Measurements from ENCODE around the gene PRDM9. TPM values are rescaled to one million over a fixed set of nuclear protein-coding genes. Genes with fewer than 3 reads are reported as not detected.
A peak's percentile ranks its signal among the peaks of the same experiment; 100 is the strongest.
"Not testable (repeated sequence)": the region's sequence is repeated elsewhere in the genome, so short reads cannot be mapped to it uniquely, and the experiment has no call there.

PRDM9 gene
- total RNA-seq, 1 experiment from 2014 or later = not detected

DNA sequence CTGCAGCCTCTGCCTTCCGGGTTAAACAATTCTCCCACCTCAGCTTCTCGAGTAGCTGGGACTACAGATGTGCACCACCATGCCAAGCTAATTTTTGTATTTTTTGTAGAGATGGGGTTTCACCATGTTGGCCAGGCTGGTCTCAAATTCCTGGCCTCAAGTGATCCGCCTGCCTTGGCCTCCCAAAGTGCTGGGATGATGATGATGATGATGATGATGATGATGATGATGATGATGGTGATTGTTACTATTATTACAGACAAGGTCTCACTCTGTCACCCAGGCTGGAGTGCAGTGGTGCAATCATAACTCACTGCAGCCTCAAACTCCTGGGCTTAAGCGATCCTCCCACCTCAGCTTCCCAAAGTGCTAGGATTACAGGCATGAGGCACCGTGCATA, 3.0 kb downstream of the PRDM9 start:
- H3K9ac ChIP-seq (ENCODE audit: low read length); H3K4me3 ChIP-seq (ENCODE audit: low read length); H3K79me2 ChIP-seq (ENCODE audit: low read length); H3K27me3 ChIP-seq (ENCODE audit: low read length); H3K9me3 ChIP-seq (ENCODE audit: low read length); DNase-seq; H3K36me3 ChIP-seq (ENCODE audit: insufficient read depth, low read length); H2AFZ ChIP-seq (ENCODE audit: low read length); H3K4me2 ChIP-seq (ENCODE audit: low read depth, low read length, poor library complexity, severe bottlenecking); H3K27ac ChIP-seq (ENCODE audit: low read length); H3K9me2 ChIP-seq (replicated peaks; ENCODE audit: insufficient read depth, low read length); H4K20me1 ChIP-seq (ENCODE audit: insufficient read depth, low read depth, low read length); H3K4me1 ChIP-seq (ENCODE audit: low read length): not testable (repeated sequence)

DNA sequence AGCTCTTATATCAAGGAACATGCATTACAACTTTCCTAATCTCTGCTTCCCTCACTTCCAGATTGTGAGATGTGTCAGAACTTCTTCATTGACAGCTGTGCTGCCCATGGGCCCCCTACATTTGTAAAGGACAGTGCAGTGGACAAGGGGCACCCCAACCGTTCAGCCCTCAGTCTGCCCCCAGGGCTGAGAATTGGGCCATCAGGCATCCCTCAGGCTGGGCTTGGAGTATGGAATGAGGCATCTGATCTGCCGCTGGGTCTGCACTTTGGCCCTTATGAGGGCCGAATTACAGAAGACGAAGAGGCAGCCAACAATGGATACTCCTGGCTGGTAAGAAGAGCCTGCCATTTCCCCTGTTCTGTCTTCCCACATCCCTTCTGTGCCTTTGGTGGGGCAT, 15.1 kb downstream of the PRDM9 start:
- Histone ChIP-seq H3K9ac (ENCODE audit: low read length) (no peak overlapping the region), H3K36me3 (ENCODE audit: insufficient read depth, low read length) (no peaks in the 10 kb centered on the region), H3K27me3 (ENCODE audit: low read length) (no peaks in the 10 kb centered on the region), H4K20me1 (ENCODE audit: insufficient read depth, low read depth, low read length) (no peaks in the 10 kb centered on the region), H3K9me3 (ENCODE audit: low read length) (no peaks in the 10 kb centered on the region), H3K9me2 (replicated peaks; ENCODE audit: insufficient read depth, low read length) (no peaks in the 10 kb centered on the region), H3K4me2 (ENCODE audit: low read depth, low read length, poor library complexity, severe bottlenecking) (no peak overlapping the region), H3K27ac (ENCODE audit: low read length) (no peak overlapping the region), H2AFZ (ENCODE audit: low read length) (no peak overlapping the region), H3K4me1 (ENCODE audit: low read length) (no peaks in the 10 kb centered on the region), H3K4me3 (ENCODE audit: low read length) (no peak overlapping the region), H3K79me2 (ENCODE audit: low read length) (no peaks in the 10 kb centered on the region)
- DNase-seq = no peak

GRCh38 chr5:23523031-23523430, 15.6 kb downstream of the PRDM9 start:
- no peaks in the 10 kb centered on the region for H3K4me1 ChIP-seq (ENCODE audit: low read length)
- no peaks in the 10 kb centered on the region for H3K79me2 ChIP-seq (ENCODE audit: low read length)
- H3K27me3 ChIP-seq (ENCODE audit: low read length) = no peaks in the 10 kb centered on the region
- no peaks in the 10 kb centered on the region for H3K9me2 ChIP-seq (replicated peaks; ENCODE audit: insufficient read depth, low read length)
- no peak overlapping the region for H3K4me2 ChIP-seq (ENCODE audit: low read depth, low read length, poor library complexity, severe bottlenecking)
- H4K20me1 ChIP-seq (ENCODE audit: insufficient read depth, low read depth, low read length) = no peaks in the 10 kb centered on the region
- DNase-seq = no peak
- H3K9ac ChIP-seq (ENCODE audit: low read length) = no peak overlapping the region
- H3K27ac ChIP-seq (ENCODE audit: low read length) = no peak overlapping the region
- H3K9me3 ChIP-seq (ENCODE audit: low read length) = 0 out of 2 replicates have a peak, but pooled peaks cover 2% of the 10 kb centered on the region
- H3K4me3 ChIP-seq (ENCODE audit: low read length) = no peak overlapping the region
- H3K36me3 ChIP-seq (ENCODE audit: insufficient read depth, low read length) = no peaks in the 10 kb centered on the region
- H2AFZ ChIP-seq (ENCODE audit: low read length) = no peak overlapping the region

DNA sequence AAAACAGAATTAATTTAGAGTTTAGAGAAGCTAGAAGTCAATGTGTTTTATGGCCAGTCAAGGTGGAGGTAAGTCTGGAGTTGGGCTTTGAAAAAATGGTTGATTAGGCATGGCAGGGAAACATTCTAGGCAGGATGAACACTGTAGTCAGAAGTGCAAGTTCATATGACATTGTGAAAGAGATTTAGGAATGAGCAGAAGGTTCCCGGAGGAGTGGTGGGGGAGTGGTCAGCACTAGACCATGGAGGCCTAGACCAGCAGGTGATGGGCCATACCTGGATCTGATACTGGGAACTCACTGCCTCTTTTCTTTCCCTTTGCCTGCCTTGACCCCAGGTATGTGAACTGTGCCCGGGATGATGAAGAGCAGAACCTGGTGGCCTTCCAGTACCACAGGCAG, 16.6 kb downstream of the PRDM9 start:
- H3K9ac ChIP-seq (ENCODE audit: low read length) = no peak overlapping the region
- no peak overlapping the region for H2AFZ ChIP-seq (ENCODE audit: low read length)
- 0 out of 2 replicates have a peak, but pooled peaks cover 3% of the 10 kb centered on the region for H3K9me3 ChIP-seq (ENCODE audit: low read length)

GRCh38 chr5:23525751-23526150, 18.3 kb downstream of the PRDM9 start:
- Histone ChIP-seq H3K27me3 (ENCODE audit: low read length) (no peaks in the 10 kb centered on the region), H2AFZ (ENCODE audit: low read length) (no peak overlapping the region), H3K9me2 (replicated peaks; ENCODE audit: insufficient read depth, low read length) (no peaks in the 10 kb centered on the region), H4K20me1 (ENCODE audit: insufficient read depth, low read depth, low read length) (no peaks in the 10 kb centered on the region), H3K9me3 (ENCODE audit: low read length) (peaks cover 3% of the 10 kb centered on the region; the same call in 1 of the 2 replicates), H3K9ac (ENCODE audit: low read length) (no peak overlapping the region), H3K4me2 (ENCODE audit: low read depth, low read length, poor library complexity, severe bottlenecking) (no peak overlapping the region), H3K27ac (ENCODE audit: low read length) (no peak overlapping the region), H3K4me1 (ENCODE audit: low read length) (no peaks in the 10 kb centered on the region), H3K4me3 (ENCODE audit: low read length) (no peak overlapping the region), H3K79me2 (ENCODE audit: low read length) (no peaks in the 10 kb centered on the region), H3K36me3 (ENCODE audit: insufficient read depth, low read length) (no peaks in the 10 kb centered on the region)
- no peak for DNase-seq

More for the DNA sequence above, 16.6 kb downstream of the PRDM9 start:
- H3K9me2 ChIP-seq (replicated peaks; ENCODE audit: insufficient read depth, low read length) = no peaks in the 10 kb centered on the region
- H3K79me2 ChIP-seq (ENCODE audit: low read length) = no peaks in the 10 kb centered on the region
- no peaks in the 10 kb centered on the region for H3K36me3 ChIP-seq (ENCODE audit: insufficient read depth, low read length)
- DNase-seq = no peak
- no peak overlapping the region for H3K4me2 ChIP-seq (ENCODE audit: low read depth, low read length, poor library complexity, severe bottlenecking)
- H3K4me1 ChIP-seq (ENCODE audit: low read length) = no peaks in the 10 kb centered on the region
- H3K27me3 ChIP-seq (ENCODE audit: low read length) = no peaks in the 10 kb centered on the region
- H3K27ac ChIP-seq (ENCODE audit: low read length) = no peak overlapping the region
- H4K20me1 ChIP-seq (ENCODE audit: insufficient read depth, low read depth, low read length) = no peaks in the 10 kb centered on the region
- no peak overlapping the region for H3K4me3 ChIP-seq (ENCODE audit: low read length)

DNA sequence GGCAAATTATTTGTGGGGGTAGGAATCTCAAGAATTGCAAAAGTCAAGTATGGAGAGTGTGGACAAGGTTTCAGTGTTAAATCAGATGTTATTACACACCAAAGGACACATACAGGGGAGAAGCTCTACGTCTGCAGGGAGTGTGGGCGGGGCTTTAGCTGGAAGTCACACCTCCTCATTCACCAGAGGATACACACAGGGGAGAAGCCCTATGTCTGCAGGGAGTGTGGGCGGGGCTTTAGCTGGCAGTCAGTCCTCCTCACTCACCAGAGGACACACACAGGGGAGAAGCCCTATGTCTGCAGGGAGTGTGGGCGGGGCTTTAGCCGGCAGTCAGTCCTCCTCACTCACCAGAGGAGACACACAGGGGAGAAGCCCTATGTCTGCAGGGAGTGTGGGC, 19.2 kb downstream of the PRDM9 start:
- H3K9me2 ChIP-seq (replicated peaks; ENCODE audit: insufficient read depth, low read length); H3K27me3 ChIP-seq (ENCODE audit: low read length); H3K79me2 ChIP-seq (ENCODE audit: low read length); H3K4me2 ChIP-seq (ENCODE audit: low read depth, low read length, poor library complexity, severe bottlenecking); H3K9ac ChIP-seq (ENCODE audit: low read length); H3K4me3 ChIP-seq (ENCODE audit: low read length); H4K20me1 ChIP-seq (ENCODE audit: insufficient read depth, low read depth, low read length); H3K4me1 ChIP-seq (ENCODE audit: low read length); H3K36me3 ChIP-seq (ENCODE audit: insufficient read depth, low read length); H3K27ac ChIP-seq (ENCODE audit: low read length); H3K9me3 ChIP-seq (ENCODE audit: low read length); H2AFZ ChIP-seq (ENCODE audit: low read length): not testable (repeated sequence)
- peak; percentile 43 for DNase-seq

GRCh38 chr5:23527216-23527920, 20.0 kb downstream of the PRDM9 start:
- not testable (repeated sequence) for H3K4me1 ChIP-seq (ENCODE audit: low read length); H2AFZ ChIP-seq (ENCODE audit: low read length); H3K9me2 ChIP-seq (replicated peaks; ENCODE audit: insufficient read depth, low read length); H3K27me3 ChIP-seq (ENCODE audit: low read length); H3K27ac ChIP-seq (ENCODE audit: low read length); H3K4me2 ChIP-seq (ENCODE audit: low read depth, low read length, poor library complexity, severe bottlenecking); H3K36me3 ChIP-seq (ENCODE audit: insufficient read depth, low read length); H3K9ac ChIP-seq (ENCODE audit: low read length); H3K4me3 ChIP-seq (ENCODE audit: low read length); H3K79me2 ChIP-seq (ENCODE audit: low read length); H4K20me1 ChIP-seq (ENCODE audit: insufficient read depth, low read depth, low read length); H3K9me3 ChIP-seq (ENCODE audit: low read length)
- peak; percentile 44 for DNase-seq

DNA sequence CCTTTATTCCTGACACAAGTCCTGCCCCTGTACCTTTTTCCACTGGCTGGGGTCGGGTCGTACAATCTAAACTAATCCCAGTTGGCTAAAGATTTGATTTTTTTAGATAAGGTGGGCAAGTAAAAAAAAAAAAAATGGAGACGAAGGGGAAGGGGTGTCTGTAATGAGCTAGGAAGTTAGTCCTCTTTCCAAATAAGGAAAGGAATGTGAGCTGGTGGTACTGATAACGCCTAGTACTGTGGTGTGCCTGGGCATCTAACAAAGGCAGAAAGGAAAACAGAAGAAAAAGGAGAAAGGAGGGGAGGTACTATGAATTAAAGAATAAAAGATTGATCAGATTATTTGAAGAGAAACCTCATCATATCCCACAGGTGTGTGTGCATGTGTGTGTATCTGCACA, 21.3 kb downstream of the PRDM9 start:
- Histone ChIP-seq H3K4me1 (ENCODE audit: low read length) (no peaks in the 10 kb centered on the region), H3K36me3 (ENCODE audit: insufficient read depth, low read length) (no peaks in the 10 kb centered on the region), H3K9me2 (replicated peaks; ENCODE audit: insufficient read depth, low read length) (no peaks in the 10 kb centered on the region), H3K9ac (ENCODE audit: low read length) (no peak overlapping the region), H4K20me1 (ENCODE audit: insufficient read depth, low read depth, low read length) (no peaks in the 10 kb centered on the region), H3K79me2 (ENCODE audit: low read length) (no peaks in the 10 kb centered on the region), H3K4me2 (ENCODE audit: low read depth, low read length, poor library complexity, severe bottlenecking) (no peak overlapping the region), H2AFZ (ENCODE audit: low read length) (no peak overlapping the region), H3K27ac (ENCODE audit: low read length) (no peak overlapping the region), H3K27me3 (ENCODE audit: low read length) (no peaks in the 10 kb centered on the region), H3K9me3 (ENCODE audit: low read length) (peaks cover 3% of the 10 kb centered on the region; the same call in 1 of the 2 replicates), H3K4me3 (ENCODE audit: low read length) (no peak overlapping the region)
- no peak for DNase-seq
